ENCODE measurements around the gene GXYLT1.

The GXYLT1 gene

DNA sequence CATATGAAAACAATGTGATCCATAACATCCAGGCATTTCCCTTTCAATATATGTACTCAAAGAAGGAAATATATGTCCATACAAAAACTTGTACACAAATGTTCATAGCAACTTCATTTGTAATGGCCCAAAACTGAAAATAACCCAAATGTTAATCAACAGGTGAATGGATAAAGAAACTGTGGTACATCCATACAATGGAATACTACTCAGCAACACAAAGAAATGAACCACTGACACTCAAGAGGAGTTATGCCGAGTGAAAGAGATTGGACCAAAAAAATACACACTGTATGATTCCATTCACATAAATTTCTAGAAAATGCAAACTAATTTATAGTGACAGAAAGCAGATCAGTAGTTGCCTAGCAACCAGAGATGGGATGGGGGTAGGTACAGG is 30.3 kb upstream of the GXYLT1 start:
- H3K27ac ChIP-seq (replicated peaks): no peak overlapping the region
- no peaks in the 10 kb centered on the region for H3K27me3 ChIP-seq (ENCODE audit: insufficient read depth, poor library complexity, severe bottlenecking)
- DNase-seq (ENCODE audit: low read depth in 1 of 2, low spot score in 1 of 2): no peak
- no peak overlapping the region for H3K4me3 ChIP-seq (replicated peaks; ENCODE audit: insufficient read depth, low read length)
- TF ChIP-seq SPI1 (IDR thresholded peaks at IDR 0.05; ENCODE audit: borderline replicate concordance, low read depth) (no peak), POLR2AphosphoS5 (IDR thresholded peaks at IDR 0.05; ENCODE audit: low read depth) (no peak), GABPA (IDR thresholded peaks at IDR 0.05; ENCODE audit: low read depth) (no peak)
- TF ChIP-seq, protein P1, sequence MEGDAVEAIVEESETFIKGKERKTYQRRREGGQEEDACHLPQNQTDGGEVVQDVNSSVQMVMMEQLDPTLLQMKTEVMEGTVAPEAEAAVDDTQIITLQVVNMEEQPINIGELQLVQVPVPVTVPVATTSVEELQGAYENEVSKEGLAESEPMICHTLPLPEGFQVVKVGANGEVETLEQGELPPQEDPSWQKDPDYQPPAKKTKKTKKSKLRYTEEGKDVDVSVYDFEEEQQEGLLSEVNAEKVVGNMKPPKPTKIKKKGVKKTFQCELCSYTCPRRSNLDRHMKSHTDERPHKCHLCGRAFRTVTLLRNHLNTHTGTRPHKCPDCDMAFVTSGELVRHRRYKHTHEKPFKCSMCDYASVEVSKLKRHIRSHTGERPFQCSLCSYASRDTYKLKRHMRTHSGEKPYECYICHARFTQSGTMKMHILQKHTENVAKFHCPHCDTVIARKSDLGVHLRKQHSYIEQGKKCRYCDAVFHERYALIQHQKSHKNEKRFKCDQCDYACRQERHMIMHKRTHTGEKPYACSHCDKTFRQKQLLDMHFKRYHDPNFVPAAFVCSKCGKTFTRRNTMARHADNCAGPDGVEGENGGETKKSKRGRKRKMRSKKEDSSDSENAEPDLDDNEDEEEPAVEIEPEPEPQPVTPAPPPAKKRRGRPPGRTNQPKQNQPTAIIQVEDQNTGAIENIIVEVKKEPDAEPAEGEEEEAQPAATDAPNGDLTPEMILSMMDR (IDR thresholded peaks at IDR 0.05; ENCODE audit: insufficient read depth, low read length): no peak
- TF ChIP-seq, protein P2, sequence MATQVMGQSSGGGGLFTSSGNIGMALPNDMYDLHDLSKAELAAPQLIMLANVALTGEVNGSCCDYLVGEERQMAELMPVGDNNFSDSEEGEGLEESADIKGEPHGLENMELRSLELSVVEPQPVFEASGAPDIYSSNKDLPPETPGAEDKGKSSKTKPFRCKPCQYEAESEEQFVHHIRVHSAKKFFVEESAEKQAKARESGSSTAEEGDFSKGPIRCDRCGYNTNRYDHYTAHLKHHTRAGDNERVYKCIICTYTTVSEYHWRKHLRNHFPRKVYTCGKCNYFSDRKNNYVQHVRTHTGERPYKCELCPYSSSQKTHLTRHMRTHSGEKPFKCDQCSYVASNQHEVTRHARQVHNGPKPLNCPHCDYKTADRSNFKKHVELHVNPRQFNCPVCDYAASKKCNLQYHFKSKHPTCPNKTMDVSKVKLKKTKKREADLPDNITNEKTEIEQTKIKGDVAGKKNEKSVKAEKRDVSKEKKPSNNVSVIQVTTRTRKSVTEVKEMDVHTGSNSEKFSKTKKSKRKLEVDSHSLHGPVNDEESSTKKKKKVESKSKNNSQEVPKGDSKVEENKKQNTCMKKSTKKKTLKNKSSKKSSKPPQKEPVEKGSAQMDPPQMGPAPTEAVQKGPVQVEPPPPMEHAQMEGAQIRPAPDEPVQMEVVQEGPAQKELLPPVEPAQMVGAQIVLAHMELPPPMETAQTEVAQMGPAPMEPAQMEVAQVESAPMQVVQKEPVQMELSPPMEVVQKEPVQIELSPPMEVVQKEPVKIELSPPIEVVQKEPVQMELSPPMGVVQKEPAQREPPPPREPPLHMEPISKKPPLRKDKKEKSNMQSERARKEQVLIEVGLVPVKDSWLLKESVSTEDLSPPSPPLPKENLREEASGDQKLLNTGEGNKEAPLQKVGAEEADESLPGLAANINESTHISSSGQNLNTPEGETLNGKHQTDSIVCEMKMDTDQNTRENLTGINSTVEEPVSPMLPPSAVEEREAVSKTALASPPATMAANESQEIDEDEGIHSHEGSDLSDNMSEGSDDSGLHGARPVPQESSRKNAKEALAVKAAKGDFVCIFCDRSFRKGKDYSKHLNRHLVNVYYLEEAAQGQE (IDR thresholded peaks at IDR 0.05; ENCODE audit: insufficient replicate concordance, low read depth): no peak

GRCh38 chr12:42173961-42174521 is 29.4 kb upstream of the GXYLT1 start:
- DNase-seq (ENCODE audit: low read depth in 1 of 2, low spot score in 1 of 2): no peak
- Histone ChIP-seq H3K27ac (replicated peaks) (no peak overlapping the region), H3K27me3 (ENCODE audit: insufficient read depth, poor library complexity, severe bottlenecking) (no peaks in the 10 kb centered on the region), H3K4me3 (replicated peaks; ENCODE audit: insufficient read depth, low read length) (no peak overlapping the region)
- TF ChIP-seq GABPA (IDR thresholded peaks at IDR 0.05; ENCODE audit: low read depth) (no peak), SPI1 (IDR thresholded peaks at IDR 0.05; ENCODE audit: borderline replicate concordance, low read depth) (no peak), POLR2AphosphoS5 (IDR thresholded peaks at IDR 0.05; ENCODE audit: low read depth) (no peak)
- TF ChIP-seq, protein P1 (IDR thresholded peaks at IDR 0.05; ENCODE audit: insufficient read depth, low read length): no peak
- TF ChIP-seq, protein P2 (IDR thresholded peaks at IDR 0.05; ENCODE audit: insufficient replicate concordance, low read depth): no peak

DNA sequence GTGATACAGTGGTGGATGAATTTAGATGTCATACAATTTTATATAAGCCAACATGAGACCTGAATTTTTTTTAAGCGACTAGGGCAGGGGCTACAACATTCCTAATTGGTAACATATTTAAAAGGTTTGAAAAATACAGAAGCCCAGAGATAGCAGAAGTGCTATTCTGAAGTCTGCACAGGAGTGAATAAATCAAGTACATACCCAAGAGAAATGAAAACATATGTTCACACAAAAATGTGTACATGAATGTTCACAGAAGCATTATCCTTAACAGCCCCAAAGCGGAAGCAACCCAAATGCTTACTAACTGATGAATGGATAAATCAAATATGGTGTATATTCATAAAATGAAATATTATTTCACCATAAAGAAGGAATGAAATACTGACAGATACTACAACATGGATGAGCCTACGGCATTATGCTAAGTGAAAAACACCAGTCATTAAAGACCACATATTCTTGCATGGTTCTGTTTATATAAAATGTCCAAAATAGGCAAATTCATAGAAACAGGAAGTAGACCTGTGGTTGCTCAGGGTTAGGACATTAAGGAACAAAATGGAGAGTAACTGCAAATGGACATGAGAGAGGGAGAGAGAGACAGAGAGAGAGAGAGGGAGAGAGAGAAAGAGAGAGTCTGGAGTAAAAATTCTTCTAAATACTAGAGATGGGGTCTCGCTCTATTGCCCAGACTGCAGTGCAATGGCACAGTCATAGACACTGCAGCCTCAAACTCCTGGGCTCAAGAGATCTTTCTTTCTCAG is 28.0 kb upstream of the GXYLT1 start:
- Histone ChIP-seq H3K27ac (replicated peaks) (peak overlapping the region; percentile 35), H3K27me3 (ENCODE audit: insufficient read depth, poor library complexity, severe bottlenecking) (no peaks in the 10 kb centered on the region), H3K4me3 (replicated peaks; ENCODE audit: insufficient read depth, low read length) (no peak overlapping the region)
- peak in 1 of 2 experiments; percentile 25 for DNase-seq (ENCODE audit: low read depth in 1 of 2, low spot score in 1 of 2)
- TF ChIP-seq, protein P2 (IDR thresholded peaks at IDR 0.05; ENCODE audit: insufficient replicate concordance, low read depth): no peak
- peak; percentile 5; the same call in 1 of the 2 replicates for TF ChIP-seq SPI1 (IDR thresholded peaks at IDR 0.05; ENCODE audit: borderline replicate concordance, low read depth)
